Glutamatergic neuron (in vitro differentiated cells): ENCODE data around the gene SH3GL1. TPM values are rescaled to one million over a fixed set of nuclear protein-coding genes. Genes with fewer than 3 reads are reported as not detected.

ENCODE experiments used
- DNase-seq: peaks from one replicate; pipeline ENCODE4 v3.0.0; 2022
- H3K27ac Mint-ChIP-seq: one replicate; pipeline ENCODE4 v1.8.0; 2020; ENCODE audit warnings: mild to moderate bottlenecking, mixed read lengths, inconsistent platforms; ENCODE audit not compliant: unreplicated experiment
- H3K27me3 Mint-ChIP-seq: one replicate; pipeline ENCODE4 v1.8.0; 2020; ENCODE audit warnings: mild to moderate bottlenecking, moderate library complexity, mixed read lengths, inconsistent platforms; ENCODE audit not compliant: unreplicated experiment
- H3K36me3 Mint-ChIP-seq: one replicate; pipeline ENCODE4 v1.8.0; 2020; ENCODE audit warnings: mild to moderate bottlenecking, mixed read lengths, inconsistent platforms; ENCODE audit not compliant: unreplicated experiment
- H3K4me1 Mint-ChIP-seq: one replicate; pipeline ENCODE4 v1.8.0; 2020; ENCODE audit warnings: mild to moderate bottlenecking, low read depth, mixed read lengths, inconsistent platforms; ENCODE audit not compliant: unreplicated experiment
- H3K4me3 Mint-ChIP-seq: one replicate; pipeline ENCODE4 v1.8.0; 2020; ENCODE audit warnings: mild to moderate bottlenecking, mixed read lengths, inconsistent platforms; ENCODE audit not compliant: unreplicated experiment
- H3K9me3 Mint-ChIP-seq: one replicate; pipeline ENCODE4 v1.8.0; 2020; ENCODE audit warnings: mild to moderate bottlenecking, moderate library complexity, mixed read lengths, inconsistent platforms; ENCODE audit not compliant: unreplicated experiment
- total RNA-seq: library from RNA; stranded (reverse); fragmentation: NEBNext Ultra II Directional; extraction: Animal tissue kit (Norgen Biotek cat#: 25700); gene quantifications from one replicate; pipeline ENCODE4 v1.2.1, GENCODE V29; 2021; ENCODE audit not compliant: unreplicated experiment
- TF ChIP-seq, protein P1 (sequence below): fragments of 200-600 bp; sonication (generic); IDR thresholded peaks from one replicate; pipeline ENCODE4 v1.5.0; 2021; ENCODE audit not compliant: partially characterized antibody, unreplicated experiment

The SH3GL1 gene
- total RNA-seq, 1 donor from 2014 or later, result 56.3 TPM

GRCh38 chr19:4388337-4389063 lies 11.8 kb downstream of the SH3GL1 start:
- H3K27me3 Mint-ChIP-seq, result peaks cover 7% of the 10 kb centered on the region
- peak overlapping the region; percentile 48 for H3K27ac Mint-ChIP-seq
- H3K36me3 Mint-ChIP-seq, result no peaks in the 10 kb centered on the region
- DNase-seq, result no peak
- peaks cover 43% of the 10 kb centered on the region for H3K4me1 Mint-ChIP-seq
- TF ChIP-seq, protein P1, sequence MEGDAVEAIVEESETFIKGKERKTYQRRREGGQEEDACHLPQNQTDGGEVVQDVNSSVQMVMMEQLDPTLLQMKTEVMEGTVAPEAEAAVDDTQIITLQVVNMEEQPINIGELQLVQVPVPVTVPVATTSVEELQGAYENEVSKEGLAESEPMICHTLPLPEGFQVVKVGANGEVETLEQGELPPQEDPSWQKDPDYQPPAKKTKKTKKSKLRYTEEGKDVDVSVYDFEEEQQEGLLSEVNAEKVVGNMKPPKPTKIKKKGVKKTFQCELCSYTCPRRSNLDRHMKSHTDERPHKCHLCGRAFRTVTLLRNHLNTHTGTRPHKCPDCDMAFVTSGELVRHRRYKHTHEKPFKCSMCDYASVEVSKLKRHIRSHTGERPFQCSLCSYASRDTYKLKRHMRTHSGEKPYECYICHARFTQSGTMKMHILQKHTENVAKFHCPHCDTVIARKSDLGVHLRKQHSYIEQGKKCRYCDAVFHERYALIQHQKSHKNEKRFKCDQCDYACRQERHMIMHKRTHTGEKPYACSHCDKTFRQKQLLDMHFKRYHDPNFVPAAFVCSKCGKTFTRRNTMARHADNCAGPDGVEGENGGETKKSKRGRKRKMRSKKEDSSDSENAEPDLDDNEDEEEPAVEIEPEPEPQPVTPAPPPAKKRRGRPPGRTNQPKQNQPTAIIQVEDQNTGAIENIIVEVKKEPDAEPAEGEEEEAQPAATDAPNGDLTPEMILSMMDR, result no peak
- peak overlapping the region; percentile 50 for H3K4me3 Mint-ChIP-seq
- H3K9me3 Mint-ChIP-seq, result peaks cover 3% of the 10 kb centered on the region

DNA sequence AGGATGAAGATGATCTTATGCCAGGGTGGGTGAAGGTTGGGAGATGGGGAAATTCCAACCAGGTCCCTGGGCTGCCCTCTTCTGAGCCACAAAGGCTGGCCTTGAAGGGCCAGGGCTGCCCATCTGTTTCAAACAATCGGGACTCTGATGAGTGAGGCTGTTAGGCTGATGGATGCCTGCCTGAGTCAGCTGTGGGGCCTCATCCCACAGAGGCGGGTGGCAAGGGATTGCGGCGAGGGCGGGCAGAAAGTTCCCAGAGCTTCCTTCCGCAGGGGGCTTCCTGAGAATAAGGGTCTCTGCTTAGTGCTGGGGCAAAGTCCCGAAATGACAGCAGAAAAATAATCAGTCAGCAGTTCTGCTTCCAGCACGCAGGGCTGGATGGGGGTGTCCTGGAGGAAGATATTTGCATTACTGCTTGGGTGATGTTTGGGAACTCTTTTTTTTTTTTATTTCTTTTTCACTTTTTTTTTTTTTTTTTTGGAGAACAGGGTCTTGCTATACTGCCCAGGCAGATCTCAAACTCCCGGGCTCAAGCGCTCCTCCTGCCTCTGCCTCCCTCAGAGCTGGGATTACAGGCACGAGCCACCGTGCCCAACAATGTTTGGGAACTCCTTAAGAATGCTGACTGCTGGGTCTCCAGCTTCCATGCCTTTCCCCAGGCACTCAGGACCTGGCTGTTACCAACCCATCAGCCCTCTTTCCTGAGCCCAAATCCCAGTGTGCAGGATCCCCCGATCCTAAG lies 14.1 kb downstream of the SH3GL1 start:
- Mint-ChIP-seq H3K36me3 (no peaks in the 10 kb centered on the region), H3K4me3 (peak overlapping the region; percentile 30), H3K27me3 (peaks cover 6% of the 10 kb centered on the region), H3K9me3 (peaks cover 3% of the 10 kb centered on the region), H3K4me1 (peaks cover 36% of the 10 kb centered on the region), H3K27ac (peak overlapping the region; percentile 38)
- DNase-seq, result no peak
- TF ChIP-seq, protein P1, result peak; percentile 33

GRCh38 chr19:4385291-4386040 lies 14.9 kb downstream of the SH3GL1 start:
- Mint-ChIP-seq H3K4me3 (no peak overlapping the region), H3K36me3 (no peaks in the 10 kb centered on the region), H3K27ac (no peak overlapping the region), H3K4me1 (peaks cover 33% of the 10 kb centered on the region), H3K27me3 (peaks cover 6% of the 10 kb centered on the region), H3K9me3 (peaks cover 4% of the 10 kb centered on the region)
- TF ChIP-seq, protein P1, result no peak
- no peak for DNase-seq

DNA sequence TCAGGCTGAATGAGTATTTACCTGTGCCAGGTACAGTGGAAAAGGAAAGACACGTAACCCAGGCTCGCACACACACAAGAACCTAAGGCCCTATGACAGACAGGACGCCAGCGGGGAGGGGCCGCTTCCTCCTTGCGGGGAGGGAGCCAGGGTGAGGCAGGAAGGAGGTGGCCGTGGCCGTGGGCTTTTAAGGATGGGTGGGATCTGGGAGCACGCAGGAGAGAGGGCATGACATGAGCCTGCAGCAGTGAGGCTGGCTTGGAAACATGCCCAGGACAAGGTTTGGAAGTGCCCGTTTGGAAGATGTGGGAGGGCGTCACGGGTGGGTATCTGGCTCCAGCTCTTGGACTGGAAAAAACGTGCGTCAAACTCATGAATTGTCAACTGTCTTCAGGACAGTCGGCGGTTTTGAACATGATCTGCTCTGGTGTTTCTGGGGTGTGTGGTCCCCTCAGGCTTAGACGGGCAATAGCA lies 20.1 kb downstream of the SH3GL1 start:
- peaks cover 32% of the 10 kb centered on the region for H3K4me1 Mint-ChIP-seq
- H3K9me3 Mint-ChIP-seq, result peaks cover 5% of the 10 kb centered on the region
- no peaks in the 10 kb centered on the region for H3K36me3 Mint-ChIP-seq
- DNase-seq, result no peak
- TF ChIP-seq, protein P1, result no peak
- H3K27me3 Mint-ChIP-seq, result peaks cover 6% of the 10 kb centered on the region
- H3K4me3 Mint-ChIP-seq, result no peak overlapping the region
- no peak overlapping the region for H3K27ac Mint-ChIP-seq
